Islet precursor cell (in vitro differentiated cells): ENCODE data around the gene NOL3.

ENCODE experiments used
- DNase-seq: peaks from one replicate; pipeline ENCODE4 v3.0.0-alpha.2; 2018

NOL3 gene

DNA sequence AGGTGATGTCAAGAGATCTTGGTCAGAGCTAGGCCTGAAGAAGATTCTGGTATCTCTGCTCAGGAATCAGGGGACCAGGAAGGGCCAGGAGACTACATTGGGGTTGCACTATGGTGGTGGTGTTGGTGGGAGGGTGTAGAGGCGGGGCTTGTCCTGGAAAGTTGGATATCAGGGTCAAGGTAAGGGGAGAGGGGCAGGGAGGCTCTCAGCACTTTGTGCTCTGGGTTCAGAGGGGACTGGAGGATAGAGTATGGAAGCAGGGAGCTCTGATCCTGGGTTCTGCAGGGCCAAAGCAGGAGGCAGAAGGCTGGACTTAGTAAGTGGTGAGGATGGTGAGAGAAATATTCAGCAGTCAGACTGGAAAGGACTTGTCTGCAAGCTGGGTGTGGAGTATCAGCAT is 3.0 kb downstream of the NOL3 start:
- DNase-seq = no peak

DNA sequence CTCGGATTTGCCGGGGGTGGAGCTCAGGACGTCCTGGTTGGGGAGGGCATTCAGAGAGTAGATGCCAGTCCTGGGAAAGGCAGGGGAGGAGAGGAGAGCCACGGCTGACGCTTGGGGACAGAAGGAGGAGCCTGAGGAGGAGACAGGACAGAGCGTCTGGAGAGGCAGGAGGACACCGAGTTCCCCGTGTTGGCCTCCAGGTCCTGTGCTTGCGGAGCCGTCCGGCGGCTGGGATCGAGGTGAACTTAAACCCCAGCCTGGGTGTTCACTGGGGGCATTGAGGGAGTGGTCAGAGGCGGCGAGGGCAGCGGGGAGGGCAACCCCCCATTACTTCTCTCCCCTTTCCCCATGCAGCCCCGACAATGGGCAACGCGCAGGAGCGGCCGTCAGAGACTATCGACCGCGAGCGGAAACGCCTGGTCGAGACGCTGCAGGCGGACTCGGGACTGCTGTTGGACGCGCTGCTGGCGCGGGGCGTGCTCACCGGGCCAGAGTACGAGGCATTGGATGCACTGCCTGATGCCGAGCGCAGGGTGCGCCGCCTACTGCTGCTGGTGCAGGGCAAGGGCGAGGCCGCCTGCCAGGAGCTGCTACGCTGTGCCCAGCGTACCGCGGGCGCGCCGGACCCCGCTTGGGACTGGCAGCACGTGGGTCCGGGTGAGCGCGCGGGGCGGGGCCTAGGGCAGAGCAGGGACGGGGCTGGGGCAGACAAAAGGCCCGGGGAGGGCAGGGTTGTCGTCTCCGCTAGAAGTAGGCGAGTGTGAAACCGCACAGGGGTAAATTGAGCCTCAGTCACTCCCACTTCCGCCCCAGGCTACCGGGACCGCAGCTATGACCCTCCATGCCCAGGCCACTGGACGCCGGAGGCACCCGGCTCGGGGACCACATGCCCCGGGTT is 3.7 kb downstream of the NOL3 start:
- DNase-seq = peak; percentile 93

DNA sequence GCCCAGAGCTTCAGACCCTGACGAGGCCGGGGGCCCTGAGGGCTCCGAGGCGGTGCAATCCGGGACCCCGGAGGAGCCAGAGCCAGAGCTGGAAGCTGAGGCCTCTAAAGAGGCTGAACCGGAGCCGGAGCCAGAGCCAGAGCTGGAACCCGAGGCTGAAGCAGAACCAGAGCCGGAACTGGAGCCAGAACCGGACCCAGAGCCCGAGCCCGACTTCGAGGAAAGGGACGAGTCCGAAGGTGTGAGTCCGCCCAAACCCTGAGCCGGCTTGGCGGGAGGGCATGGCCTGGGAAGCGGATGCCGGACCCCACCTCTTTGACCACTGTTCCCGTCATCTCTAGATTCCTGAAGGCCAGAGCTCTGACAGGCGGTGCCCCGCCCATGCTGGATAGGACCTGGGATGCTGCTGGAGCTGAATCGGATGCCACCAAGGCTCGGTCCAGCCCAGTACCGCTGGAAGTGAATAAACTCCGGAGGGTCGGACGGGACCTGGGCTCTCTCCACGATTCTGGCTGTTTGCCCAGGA is 4.4 kb downstream of the NOL3 start:
- DNase-seq = peak; percentile 47

DNA sequence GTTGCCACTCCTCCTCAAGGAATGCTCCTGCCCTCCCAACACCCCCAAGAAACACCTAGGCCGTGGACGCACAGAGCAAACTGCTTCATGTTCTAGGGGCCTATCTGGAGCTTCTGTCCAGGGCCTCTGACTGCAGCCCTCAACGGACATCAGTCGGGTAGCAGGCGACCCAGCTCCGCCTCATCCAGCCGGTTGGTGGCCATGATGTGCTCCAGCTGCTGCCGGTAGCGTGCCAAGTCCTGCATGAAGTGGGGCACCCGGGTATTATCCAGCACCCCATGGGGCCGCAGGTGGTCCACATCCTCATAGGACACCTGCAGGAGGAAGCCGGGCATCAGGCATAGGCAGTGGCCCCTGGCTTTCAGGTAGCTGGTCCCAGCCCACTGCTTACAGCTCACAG is 6.3 kb downstream of the NOL3 start:
- DNase-seq = no peak

DNA sequence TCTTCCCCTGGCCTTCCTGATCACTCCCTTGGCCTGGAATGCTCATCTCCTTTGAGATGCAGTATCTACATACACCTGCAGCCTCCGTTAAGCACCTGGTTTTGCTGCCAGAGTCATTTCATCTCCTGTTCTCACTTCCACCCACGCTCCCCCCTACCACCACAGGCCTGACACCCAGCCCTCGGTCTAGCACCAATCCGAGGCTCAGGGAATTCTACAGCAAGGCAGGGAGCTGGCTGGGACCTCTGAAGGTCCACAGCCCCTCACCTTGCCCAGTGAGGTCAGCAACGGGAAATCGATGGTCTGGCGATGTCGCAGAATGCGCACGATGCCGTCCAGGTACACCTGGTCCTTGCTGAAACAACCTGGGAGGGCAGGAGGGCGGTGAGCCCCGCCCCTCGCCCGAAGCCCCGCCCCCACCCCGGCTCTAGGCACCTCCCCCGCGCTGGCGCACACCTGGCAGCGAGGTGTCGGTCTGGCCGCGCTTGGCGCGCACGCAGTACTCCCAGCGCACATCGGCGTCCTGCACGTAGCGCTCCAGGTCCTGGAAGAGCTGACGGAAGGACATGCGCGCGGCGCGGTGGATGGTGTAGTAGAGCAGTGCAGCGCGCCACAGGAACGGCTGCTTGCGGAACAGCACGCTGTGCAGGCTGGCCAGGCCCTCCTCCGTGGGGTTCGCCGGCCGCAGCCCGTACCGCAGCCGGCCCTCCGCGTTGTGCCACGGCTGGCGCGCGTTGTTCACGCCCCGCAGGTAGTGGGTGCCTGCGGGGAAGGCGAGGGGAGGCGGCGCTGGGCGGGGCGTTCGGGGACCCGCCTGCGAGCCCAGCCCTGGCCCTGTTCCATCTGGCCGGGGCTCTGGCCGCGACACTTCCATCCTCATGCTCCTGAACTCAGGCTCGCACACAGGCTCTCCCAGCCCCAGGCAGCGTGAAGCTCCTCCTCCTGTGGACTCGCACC is 7.7 kb downstream of the NOL3 start:
- DNase-seq = peak; percentile 89

DNA sequence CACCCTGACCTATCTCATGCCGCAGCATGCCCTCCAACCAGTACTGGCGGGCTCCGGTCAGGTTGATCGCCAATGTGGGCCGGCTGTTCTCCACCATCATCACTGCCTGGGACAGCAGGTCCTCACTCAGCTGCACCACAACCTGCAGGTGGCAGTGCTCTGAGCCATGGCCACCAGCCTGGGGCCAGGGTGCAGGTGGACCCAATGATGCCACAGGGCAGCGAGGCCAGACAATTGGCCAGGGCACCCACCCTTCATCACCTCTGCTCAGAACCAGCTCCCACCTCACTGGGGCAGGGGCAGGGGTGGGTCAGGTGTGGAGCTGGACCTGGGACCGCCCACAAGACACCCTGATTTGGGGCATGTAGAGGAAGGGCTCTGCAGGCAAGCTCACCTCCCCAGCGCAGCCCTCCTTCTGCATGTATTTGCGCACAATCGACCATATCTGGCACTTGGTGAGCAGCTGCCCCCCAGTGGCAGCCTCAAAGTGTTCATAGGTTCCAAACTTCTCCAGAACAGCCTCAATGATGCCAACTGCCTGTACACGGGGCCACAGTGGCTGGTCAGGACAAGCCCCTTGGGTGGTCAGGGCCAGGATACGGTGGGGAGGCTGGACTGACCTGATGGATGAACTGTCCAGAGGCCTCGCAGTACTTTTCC is 9.2 kb downstream of the NOL3 start:
- DNase-seq = no peak

DNA sequence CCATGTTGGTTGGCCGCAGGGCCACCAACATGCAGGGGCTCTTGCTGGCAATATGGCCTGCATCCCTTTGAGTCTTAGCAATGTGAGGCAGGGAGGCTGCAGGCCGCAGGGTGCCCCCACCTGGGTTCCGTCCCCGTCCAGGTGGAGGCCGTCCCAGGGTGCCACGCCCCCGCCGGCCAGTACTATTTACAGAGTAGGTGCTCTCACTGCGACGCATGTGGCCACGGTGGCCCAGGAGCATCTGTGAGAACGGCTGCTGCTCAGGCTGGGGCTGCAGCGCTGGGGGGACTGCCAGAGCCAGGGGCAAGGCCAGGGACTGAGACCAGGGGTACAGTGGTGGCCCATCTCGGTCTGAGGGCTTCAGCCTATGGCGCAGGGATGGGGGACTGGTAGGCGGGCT is 9.8 kb downstream of the NOL3 start:
- no peak for DNase-seq

DNA sequence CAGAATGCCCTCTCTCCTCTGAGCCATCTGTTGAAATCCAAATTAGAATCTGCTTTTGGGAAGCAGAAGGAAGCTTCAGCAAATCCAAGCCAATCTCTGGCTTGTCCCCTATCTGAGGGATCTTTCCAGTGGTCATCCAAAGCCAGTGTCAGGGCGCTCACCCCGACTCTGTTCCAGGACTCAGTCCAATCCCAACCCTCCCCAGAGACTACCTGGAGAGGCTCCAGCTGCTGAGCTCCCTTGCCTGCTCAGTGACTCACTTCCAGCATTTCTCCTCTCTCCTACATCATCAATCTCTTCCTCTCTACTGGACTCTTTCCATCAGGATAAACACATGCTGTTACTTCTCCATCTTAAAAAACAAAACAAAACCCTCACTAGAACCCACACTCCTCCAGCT is 11.0 kb downstream of the NOL3 start:
- DNase-seq = no peak

DNA sequence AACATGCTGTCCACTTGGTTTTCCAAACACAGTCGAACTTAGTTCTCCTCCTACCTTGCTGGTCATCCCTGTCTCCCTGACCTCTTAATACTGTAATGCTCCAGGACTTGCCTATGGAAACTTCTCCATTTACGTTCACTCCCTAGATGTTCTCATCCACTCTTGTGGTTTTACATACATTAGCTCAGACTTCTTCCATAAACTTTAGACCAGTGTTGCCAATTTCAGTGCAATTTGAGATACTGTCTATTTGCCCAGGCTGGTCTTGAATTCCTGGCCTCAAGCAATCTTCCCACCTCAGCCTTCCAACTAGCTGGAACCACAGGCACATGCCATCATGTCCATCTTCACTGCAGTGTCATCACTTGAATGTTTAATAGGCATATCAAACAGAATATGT is 11.9 kb downstream of the NOL3 start:
- DNase-seq = no peak

DNA sequence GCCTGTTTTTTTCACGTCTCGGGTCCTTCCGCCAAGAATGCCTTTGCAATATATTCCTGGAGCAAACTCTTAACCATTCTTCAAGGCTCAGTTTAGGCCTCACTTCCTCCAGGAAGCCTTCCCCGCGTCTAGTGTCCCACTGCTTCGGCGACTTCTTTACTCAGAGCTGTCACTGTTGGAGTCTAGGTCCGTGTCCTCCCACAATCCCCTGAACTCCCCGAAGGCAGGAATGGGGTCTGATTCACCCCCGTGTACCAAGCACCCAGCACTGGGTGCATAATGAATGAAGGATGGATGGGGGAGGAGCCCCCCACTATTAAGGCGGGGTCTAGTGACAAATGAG is 12.9 kb downstream of the NOL3 start:
- no peak for DNase-seq

DNA sequence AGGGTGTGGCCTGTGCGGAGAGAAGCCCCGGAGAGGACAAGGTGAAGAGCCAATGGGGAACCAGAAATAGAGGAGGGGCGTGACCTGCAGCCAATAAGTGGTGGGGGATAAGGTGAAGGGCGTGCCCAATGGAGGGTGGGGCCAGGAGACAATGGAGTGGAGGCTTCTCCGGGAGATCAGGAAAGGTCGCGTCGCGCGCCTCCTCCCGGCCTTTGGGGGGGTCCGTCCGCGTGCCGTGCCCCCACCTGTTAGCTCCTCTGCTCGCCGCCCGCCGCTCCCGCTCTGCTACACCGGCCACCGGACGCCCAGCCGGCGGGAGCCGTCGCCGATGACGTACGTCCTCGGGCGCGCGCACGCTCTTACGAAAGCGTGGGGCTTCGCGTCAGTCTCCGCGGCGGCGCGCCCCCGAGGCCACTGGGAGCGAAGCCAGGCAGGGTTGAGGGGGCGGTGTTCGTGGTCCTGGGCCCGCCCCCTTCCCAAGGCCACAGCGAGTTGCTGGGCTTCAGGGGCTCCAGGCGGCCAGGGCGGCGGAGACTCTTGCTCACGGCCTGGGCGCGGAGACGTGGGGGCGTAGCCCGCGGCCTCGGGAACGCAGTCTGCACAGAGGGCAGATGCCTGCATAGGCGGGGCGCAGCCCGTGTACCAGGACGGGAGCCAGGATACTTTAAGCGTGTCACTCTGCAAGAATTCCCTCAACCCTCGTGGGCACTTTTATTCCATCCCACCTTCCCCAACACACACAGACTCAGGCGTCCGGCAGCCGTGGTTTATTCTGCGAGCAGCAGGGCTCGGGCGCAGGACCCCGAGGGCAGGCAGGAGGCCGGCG is 13.5 kb downstream of the NOL3 start, which contains the start of gene MATCAP1:
Gene MATCAP1 (minus strand): TSS at position 337 of the 826 bp plus-strand sequence. CDS start 3,353 bp downstream, outside the sequence.
- peak; percentile 98 for DNase-seq

DNA sequence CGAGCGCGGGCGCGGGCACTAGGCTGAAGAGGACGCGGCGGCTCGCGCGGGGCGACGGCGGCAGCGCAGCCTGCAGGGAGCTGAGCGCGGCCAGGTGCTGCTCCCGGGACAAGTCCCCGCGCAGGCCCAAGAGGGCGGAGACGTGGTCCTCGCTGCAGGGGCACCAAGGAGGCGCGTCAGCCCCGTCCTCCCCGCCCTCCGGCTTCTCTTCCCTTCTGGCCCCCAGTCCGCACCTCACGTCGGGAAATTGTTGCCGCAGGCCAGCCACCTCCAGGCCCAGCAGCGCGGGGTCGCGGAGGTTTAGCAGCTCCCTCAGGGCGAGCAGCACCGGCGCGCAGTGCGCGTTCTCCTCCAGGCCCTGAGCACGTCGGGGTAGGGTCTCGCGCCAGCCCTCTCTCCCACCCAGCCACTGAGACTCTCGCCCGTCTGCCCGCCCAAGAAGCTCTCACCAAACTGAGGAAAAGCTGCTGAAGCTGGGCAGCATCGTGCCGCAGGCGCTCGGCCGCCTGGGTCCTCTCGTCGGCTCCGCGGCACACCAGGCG is 14.2 kb downstream of the NOL3 start:
- no peak for DNase-seq

DNA sequence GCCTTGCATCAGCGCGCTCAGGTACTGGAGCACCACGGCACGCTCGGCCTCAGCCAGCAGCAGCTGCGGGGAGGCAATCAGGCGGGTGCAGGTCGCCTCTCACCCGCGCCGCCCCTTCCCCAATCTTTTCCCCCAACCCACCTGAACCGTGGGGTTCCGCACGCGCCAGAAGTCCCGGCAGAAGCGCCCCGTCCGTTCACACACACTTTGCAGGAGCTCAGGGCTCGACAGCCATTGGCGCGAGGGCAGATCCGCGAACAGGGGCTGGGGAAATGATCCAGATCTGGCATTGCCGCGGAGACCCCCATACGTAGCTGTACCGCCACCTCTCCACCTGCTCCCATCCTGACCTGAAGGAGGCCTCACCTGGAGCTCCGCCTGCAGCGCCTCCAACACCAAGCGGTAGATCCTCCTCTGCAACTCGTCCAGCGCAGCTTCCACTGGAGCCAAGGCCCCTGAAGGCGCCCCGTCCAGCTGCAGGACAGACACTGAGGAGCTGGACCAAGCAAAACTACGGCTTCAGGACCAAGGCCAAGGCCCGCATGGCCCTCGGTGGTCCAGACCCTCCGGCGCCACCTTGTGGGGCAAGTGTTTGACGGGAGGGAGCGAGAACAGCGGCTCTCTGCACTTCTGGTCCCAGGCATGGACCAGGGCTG is 14.8 kb downstream of the NOL3 start:
- peak; percentile 98 for DNase-seq

DNA sequence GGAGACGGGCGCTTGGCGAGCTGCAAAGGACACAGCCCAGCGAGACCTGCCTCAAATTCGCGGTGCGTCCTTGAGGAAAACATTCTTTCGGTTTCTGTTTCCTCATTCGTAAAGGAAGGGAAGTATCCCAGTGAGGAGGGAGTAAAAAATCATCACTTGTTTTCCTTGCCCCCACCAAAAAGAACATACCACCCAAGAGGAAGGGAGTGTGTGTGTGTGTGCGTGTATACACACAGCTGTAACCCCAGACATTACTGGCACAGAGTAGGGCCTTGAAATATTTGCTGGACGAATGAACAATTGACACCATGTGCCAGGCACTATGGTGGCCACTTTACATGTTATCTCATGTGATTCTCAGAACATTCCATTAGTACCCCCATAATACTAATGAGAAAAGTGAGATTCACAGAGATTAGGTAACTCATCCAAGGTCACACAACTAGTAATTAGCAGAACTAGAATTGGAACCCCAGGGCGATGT is 15.4 kb downstream of the NOL3 start:
- DNase-seq = no peak

DNA sequence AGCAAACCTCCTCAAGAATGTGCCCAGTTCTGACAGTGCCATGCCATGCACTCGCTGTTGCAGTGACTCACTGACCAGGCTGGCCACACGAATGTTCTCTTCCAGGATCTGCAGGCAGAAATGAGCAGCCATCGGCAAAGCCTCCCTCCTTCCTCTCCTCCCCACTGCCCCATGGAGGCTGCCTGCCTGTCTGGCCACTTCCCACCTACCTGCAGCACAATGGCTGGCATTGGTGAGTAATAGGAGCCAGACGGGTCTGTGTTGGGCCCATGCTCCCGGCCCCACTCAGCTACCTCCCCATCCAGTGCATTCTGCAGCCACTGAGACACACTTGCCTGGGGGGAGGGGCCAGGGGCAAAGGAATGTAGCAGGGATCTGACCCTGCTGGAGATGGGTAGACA is 16.2 kb downstream of the NOL3 start:
- DNase-seq = peak; percentile 97

DNA sequence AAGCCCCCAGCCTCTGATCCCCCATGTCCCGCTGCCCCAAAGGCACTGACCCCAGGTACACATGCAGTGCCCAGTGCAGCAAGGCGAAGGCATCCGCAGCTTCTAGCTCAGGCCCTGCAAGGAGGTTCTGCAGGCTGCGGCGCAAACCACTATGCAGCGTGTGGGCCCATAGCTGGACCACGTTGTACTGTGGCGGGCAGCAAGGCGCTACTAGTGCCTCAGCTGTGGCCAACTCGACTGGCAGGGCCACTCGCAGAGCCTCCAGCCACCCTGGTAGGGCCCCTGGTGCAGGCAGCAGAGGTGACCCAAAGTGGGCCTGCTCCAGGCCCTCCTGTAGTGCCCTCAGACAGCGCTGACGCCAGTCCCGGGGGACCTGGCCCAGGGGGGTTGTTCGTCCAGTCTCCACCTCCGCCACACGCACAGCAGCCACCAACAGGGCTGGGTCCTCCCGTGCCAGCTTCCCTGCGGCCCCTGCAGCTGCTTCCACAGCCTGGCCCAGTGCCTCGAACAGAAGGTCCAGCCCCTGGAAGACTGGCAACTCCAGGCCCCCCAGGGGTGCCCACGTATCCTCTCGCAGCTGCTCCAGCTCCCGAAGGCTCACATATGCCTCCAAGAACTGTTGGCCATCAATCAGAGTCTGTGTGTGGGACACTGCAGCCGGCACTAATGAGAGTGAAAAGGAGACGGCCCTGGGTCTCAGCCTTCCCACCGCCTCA is 17.0 kb downstream of the NOL3 start:
- DNase-seq = no peak

DNA sequence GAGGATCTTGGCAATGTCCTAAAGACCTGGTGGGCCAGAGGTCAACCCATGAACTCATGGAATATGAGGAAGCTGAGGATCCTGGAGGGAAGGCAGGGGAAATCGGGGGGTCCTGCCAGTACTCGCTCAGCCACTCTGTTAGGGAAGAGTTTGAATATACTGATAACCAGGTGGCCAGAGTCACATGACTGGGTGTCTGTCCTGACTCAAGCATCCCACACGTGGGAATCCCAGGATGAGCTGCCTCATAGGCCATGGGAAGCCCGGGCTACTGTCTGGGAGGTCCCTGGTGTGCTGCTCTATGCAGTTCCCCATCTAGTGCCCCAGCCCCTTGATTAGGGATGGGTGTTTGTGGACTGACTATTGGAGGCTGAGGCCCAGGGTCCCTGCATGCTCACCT is 18.0 kb downstream of the NOL3 start:
- no peak for DNase-seq

DNA sequence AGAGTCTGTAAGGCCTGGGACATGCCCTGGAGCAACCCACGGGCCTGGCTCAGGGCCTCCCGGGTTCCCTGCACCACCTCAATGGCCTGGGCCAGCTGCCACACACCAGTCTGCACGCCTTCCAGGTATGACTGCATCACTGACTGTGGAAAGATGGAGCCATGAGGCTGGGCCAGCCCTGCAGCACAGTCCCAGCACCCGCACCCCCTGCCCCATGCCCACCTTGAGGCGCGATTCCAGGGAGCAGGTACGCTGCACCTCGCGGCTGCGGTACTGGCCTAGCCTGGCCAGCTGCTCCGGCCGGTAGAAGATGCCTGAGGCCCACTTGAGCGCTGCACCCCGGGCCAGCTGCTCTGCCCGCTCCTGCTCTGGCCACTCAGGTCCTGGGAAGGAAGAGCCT is 18.5 kb downstream of the NOL3 start:
- no peak for DNase-seq

DNA sequence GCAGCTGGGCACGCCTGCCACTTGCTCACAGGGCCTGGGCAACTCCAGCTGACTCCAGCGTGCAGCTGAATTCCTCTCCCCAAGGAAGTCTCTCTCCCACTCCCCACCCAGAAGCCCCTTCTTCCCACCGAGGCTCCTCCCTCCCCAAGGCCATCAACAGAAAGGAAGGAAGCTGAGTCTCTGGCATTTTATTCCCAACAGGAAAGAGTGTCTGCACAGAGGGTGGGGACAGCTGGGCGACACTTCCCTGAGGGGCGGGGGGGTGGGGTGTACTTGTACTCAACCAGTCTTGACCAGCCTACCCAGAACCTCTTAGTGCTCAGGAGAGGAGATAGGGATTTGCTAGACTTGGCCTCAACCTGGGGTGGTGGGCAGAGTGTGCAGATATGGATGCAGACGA is 19.7 kb downstream of the NOL3 start, which contains the start of gene EXOC3L1:
Gene EXOC3L1 (minus strand): TSS at position 96 of the 400 bp plus-strand sequence. CDS start 460 bp downstream, outside the sequence.
- DNase-seq = no peak
